DMS114 treated with DMSO at 0.1 percent for 48 hours (cell line): ENCODE results near the gene OR4D10.
"Not testable (repeated sequence)": the region's sequence is repeated elsewhere in the genome, so short reads cannot be mapped to it uniquely, and the experiment has no call there.

ENCODE experiments used
- DNase-seq: peaks from one replicate; lab custom pipeline; 2025; ENCODE audit not compliant: unreplicated experiment; lab: John Stamatoyannopoulos, UW

OR4D10 gene

DNA sequence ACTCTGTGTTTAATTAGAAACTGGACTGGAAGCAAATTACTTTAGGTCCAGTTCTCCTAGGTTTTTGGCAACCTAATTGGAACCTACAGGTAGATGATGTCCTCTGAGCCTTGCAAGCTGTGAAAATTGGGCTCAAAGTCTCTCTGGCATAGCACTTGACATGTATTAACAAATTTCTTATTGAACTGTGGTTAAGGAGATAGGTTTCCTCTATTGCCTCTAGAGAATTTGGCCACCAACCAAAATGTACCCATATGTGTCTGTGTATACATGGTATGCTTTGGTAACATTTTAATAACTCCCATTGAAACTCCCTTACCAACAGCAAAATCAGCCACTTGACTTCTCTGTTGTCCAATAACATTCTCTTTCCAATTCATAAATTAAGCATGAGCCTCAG, at the start of gene OR4D10:
Gene OR4D10, plus strand, starts transcription at position 301 of the 400 bp plus-strand sequence. CDS start 4,115 bp downstream, outside the sequence.
- DNase-seq, result no peak

GRCh38 chr11:59423835-59424234, 49.3 kb upstream of the OR4D10 start:
- no peak for DNase-seq

DNA sequence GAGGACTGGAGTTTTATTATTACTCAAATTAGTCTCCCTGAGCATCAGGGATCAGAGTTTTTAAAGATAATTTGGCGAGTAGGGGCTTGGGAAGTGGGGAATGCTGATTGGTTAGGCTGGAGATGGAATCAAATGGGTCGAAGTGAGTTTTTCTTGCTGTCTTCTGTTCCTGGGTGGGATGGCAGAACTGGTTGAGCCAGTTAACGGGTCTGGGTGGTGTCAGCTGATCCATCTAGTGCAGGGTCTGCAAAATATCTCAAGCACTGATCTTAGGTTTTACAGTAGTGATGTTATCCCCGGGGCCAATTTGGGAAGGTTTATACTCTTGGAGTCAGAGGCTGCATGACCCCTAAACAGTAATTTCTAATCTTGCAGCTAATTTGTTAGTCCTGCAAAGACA, 48.0 kb upstream of the OR4D10 start:
- DNase-seq, result no peak

GRCh38 chr11:59426361-59427067, 46.6 kb upstream of the OR4D10 start, which contains the start of gene OR5A2:
Gene OR5A2 (minus strand): TSS chr11:59426413. CDS start chr11:59422953, 3,460 bp downstream.
- no peak for DNase-seq

DNA sequence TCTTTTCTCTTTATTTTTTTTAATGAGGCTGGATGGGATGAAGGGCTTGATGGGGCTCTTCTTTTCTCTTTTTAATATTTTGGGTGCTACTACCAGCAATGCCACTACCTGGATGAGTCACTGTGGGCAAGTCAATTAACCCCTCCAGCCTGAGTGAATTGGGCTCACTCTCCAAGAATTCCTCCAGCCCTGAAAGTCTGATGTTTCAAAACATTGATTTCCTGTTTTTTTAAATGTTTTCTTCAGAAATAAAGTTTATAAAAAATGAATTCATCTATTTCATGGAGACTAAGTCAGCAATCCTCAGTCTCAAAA, 46.1 kb upstream of the OR4D10 start:
- DNase-seq, result no peak

- DNase-seq, result peak; percentile 13
Observed at GRCh38 chr11:59429924-59430516, 43.1 kb upstream of the OR4D10 start.

DNA sequence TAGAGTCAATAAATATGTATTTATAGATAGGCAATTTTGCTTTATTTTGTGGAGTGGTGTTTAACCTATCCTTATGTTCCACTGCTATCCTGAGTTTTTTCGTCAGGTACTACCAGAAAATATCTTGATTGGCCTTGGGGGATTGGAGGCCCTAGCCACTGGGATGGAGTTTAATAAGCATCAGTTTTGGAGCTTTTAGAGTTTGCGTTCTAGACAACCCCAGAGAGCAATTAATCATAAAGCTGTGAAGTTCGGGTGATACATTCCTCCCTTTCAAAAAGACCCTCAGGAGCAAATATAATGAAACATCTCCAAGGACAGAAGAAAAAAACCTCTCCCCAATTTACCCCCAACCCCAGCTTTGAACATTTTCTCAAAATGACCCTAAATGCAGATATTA, 36.9 kb upstream of the OR4D10 start, which contains the start of gene OR5A1:
Gene OR5A1, plus strand, starts transcription at position 301 of the 400 bp plus-strand sequence. CDS start 6,700 bp downstream, outside the sequence.
- DNase-seq, result no peak

GRCh38 chr11:59437770-59438169, 35.3 kb upstream of the OR4D10 start:
- no peak for DNase-seq

DNA sequence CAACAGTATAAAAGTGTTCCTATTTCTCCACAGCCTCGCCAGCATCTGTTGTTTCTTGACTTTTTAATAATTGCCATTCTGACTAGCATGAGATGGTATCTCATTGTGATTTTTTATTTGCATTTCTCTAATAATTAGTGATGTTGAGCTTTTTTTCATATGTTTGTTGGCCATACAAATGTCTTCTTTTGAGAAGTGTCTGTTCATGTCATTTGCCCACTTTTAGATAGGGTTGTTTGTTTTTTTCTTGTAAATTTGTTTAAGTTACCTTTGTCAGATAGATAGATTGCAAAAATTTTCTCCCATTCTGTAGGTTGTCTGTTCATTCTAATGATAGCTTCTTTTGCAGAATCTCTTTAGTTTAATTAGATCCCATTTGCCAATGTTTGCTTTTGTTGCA, 27.5 kb upstream of the OR4D10 start:
- not testable (repeated sequence) for DNase-seq

- DNase-seq, result no peak
Observed at GRCh38 chr11:59448484-59448883, 24.6 kb upstream of the OR4D10 start.

DNA sequence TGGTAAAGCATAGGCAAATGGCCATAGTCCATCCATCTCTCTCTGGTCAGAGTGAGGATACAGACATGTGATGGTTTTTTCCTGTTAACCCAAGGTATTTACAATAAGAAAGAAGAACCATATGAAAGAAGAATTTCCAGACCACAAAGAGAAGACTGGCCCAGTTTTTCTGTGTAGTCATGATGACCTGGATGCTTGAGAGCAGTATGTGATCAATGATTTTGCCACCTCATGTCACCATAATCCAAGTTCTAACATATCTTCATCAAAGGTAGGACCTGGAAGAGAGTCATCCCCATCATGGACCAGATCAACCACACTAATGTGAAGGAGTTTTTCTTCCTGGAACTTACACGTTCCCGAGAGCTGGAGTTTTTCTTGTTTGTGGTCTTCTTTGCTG, 16.5 kb upstream of the OR4D10 start, which contains the start of gene OR4D6:
Gene OR4D6, plus strand, starts transcription at position 301 of the 400 bp plus-strand sequence. Its CDS starts 0 bp downstream, at position 301.
- no peak for DNase-seq

DNA sequence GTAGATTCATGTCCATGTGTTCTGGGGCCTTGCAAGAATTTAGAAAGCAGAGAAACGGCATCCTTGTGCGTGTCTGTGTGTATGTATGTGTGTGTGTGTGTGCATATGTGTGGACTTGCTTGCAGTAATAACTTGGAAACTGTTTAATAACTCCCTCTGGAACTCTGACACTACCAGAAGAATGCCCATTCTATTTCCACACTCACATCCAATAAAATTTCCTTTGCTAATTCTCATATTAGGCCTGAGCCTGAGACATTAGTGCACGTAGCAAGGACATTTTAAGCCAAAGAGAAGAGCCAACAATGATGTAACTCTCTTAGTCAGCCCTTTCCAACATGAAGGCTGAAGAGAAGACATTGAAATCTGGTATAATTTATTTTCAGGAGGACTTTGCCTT, 13.2 kb upstream of the OR4D10 start:
- no peak for DNase-seq

DNA sequence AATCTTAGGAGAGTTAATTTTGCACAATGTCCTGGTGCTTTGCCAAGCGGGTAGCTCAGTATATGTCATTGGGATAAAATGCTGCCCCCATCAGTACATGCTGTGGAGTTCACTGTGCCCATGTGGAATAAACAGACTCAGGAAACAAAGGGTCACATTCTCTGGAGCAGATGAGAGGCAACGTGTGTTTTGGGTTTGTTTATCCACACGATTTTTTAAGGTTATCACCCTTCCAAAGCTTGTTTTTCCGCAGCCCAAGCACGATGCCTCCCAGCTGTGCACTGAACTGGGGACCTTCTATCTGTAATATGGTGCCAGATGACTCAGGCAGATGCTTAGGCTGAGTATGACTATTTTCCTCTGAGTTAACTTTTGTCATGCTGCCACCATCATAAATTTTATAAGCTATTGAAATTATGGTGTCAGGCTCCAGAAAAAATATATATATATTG, 9.9 kb upstream of the OR4D10 start:
- no peak for DNase-seq

- no peak for DNase-seq
Observed at GRCh38 chr11:59475176-59475575, 2.1 kb downstream of the OR4D10 start.

DNA sequence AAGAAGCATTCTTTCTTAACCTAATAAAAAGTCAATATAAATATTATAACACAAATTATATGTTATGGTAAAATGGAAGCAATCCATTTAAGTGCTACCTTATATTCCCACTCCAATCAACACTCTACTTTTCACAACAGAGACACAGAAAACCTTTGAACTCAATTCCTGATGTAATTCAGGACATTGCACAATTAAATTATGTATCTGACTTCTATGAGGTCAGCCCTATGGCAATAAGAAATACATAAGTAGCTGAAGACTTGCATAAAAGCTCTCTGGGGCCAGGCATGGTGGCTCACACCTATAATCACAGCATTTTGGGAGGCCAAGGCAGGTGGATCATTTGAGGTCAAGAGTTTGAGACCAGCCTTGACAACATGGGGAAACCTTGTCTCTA, 6.8 kb downstream of the OR4D10 start:
- DNase-seq, result no peak

- no peak for DNase-seq
Observed at GRCh38 chr11:59480359-59480758, 7.2 kb downstream of the OR4D10 start.

DNA sequence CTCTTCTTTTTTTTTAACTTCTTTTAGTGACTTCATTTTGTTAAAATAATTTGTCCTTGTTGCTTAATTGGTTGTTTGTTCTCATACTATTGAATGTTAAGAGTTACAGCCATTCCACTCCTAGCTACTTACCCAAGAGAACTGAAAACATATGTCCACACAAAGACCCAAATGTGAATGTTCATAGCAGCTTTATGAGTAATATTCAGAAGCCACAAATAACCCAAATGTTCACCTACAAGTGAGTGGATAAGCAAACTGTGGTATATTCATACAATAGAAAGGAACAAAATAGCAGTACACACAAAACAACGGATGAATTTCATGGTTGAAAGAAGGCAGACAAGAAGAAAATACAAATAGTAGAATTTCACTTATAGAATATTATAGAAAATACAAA, 28.8 kb downstream of the OR4D10 start:
- DNase-seq, result no peak

- no peak for DNase-seq
Observed at GRCh38 chr11:59503276-59503675, 30.2 kb downstream of the OR4D10 start, which contains the start of gene OR4D11. Gene OR4D11 (plus strand): TSS chr11:59503576. CDS start chr11:59503576, 0 bp downstream.

DNA sequence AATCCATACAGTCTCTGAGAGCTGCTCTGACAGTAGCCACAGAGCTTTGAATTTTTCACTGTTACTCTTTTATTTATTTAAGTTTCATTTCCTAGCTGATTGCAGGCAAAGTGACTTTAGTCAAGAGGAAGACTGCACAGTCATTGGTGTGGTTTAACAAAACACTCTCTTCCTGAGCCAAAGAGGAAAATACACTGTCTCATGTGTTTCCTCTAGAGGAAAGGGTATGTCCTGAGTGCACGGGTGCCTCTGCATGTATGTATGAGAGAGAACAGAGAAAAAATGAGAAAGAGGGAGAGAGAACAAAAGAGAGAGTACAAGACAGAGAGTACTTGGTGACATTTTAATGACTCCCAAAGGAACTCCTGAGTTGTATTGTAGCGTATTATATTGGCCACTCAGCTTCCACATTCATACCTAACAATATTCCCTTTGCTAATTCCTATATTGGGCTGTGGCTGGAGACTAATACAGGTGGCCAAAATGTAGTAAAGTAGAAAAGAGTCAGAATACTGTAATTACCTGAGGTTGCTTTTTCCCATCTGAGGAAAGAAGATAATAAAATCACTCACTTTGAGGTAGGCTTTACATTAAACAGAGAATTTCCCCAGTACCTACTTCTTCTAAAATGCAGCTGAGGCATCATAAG, 38.0 kb downstream of the OR4D10 start, which contains the start of gene OR4D9:
Gene OR4D9, plus strand, starts transcription at position 599 of the 649 bp plus-strand sequence. CDS start 3,374 bp downstream, outside the sequence.
- no peak for DNase-seq

DNA sequence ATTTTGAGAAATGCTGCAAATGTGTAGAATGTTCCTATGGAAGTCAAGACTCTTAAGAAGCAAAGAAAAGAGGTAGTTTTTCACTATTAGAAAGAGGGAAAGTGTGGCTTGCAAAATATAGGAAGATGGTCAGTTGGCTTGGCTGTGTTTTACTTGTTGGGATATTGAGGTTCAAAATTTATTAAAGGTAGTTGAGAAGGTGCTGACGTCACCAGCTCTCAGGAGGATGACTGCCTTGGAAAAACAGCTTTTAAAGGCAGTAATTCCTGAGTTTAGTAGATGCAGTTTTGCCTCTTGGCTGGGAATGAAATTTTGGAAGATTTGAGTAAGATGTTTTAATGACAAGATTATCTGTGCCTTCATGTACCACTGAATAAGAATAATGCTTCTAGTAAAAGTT, 38.6 kb downstream of the OR4D10 start:
- DNase-seq, result no peak

DNA sequence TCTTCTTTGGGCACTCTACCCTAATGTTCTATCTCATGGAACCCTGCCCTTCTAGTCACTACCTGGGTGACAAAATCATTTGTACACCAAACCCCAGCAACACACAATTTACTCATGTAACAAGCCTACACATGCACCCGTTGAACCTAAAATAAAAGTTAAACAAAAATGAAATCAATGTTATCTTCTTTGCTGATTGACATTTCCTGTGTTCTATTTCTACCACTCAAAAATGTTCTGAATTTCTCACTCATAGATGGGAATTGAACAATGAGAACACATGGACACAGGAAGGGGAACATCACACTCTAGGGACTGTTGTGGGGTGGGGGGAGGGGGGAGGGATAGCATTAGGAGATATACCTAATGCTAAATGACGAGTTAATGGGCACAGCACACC, 47.0 kb downstream of the OR4D10 start:
- DNase-seq, result not testable (repeated sequence)

GRCh38 chr11:59520741-59521140, 47.6 kb downstream of the OR4D10 start:
- DNase-seq, result no peak
